Measurements from ENCODE around the gene P2RY12.

The P2RY12 gene

DNA sequence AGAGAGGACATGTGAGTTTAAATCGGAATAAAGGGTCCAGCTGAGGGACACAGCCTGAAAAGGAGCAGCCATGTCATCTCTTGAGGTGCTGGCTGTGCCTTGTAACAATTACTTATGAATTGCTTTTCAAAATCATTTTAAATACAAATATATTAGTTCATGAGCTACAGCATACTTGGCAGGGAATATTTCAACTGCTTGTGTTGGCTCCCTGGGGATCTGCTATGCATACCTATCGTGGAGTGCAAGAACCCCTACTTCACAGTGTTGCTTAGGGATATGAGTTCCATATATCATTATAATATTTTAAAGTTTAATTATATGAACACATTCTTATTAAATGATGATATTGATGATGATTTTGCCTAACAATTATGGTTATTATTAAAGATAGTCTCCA lies 87.1 kb downstream of the P2RY12 start:
- no peak overlapping the region for H3K4me3 ChIP-seq (ENCODE audit: control insufficient read depth, low read depth, low read length)
- DNase-seq (ENCODE audit: low read depth), result no peak
- TF ChIP-seq, protein P1, sequence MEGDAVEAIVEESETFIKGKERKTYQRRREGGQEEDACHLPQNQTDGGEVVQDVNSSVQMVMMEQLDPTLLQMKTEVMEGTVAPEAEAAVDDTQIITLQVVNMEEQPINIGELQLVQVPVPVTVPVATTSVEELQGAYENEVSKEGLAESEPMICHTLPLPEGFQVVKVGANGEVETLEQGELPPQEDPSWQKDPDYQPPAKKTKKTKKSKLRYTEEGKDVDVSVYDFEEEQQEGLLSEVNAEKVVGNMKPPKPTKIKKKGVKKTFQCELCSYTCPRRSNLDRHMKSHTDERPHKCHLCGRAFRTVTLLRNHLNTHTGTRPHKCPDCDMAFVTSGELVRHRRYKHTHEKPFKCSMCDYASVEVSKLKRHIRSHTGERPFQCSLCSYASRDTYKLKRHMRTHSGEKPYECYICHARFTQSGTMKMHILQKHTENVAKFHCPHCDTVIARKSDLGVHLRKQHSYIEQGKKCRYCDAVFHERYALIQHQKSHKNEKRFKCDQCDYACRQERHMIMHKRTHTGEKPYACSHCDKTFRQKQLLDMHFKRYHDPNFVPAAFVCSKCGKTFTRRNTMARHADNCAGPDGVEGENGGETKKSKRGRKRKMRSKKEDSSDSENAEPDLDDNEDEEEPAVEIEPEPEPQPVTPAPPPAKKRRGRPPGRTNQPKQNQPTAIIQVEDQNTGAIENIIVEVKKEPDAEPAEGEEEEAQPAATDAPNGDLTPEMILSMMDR (IDR thresholded peaks at IDR 0.05; ENCODE audit: control insufficient read depth, insufficient read depth, low read depth, low read length, missing control alignments), result no peak

DNA sequence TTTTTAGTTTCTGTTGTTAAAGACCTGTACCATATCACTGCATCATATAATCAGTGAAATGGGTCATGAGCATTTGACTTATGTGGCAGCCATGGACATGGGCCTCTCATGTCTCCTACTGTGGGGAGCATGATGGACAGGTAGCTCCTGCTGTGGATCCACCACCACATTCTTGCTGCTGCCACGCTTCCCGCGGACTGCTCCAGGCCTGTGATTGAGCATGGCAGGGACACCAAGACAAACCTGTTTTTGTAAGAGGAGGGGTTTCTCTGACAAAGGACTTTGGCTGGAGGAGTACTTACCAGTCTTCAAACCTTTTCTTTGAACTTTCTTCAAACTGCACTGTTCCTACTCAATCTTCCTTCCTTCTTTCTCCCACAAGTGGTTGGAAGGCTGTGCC lies 88.3 kb downstream of the P2RY12 start:
- no peak overlapping the region for H3K4me3 ChIP-seq (ENCODE audit: control insufficient read depth, low read depth, low read length)
- TF ChIP-seq, protein P1 (IDR thresholded peaks at IDR 0.05; ENCODE audit: control insufficient read depth, insufficient read depth, low read depth, low read length, missing control alignments), result no peak
- DNase-seq (ENCODE audit: low read depth), result no peak

DNA sequence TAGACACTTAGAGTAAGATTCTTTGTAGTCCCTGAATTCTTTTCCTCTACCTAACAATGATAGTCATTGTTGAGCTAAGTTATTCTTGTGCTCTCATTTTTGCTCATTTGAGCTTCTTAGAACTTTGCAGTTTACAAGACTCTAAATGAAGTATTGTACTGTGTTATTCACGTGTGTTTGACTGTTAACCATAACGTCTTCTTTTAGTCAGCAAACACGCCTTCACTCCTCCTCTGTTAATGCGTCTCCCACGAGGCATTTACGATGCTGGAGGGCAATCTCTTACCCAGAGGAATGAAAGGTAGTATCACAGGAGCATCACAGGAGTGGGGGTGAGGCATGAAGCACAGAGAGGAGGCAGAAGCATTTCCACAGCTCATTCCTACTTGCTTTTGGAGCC lies 91.4 kb downstream of the P2RY12 start:
- TF ChIP-seq, protein P1 (IDR thresholded peaks at IDR 0.05; ENCODE audit: control insufficient read depth, insufficient read depth, low read depth, low read length, missing control alignments), result no peak
- DNase-seq (ENCODE audit: low read depth), result no peak
- no peak overlapping the region for H3K4me3 ChIP-seq (ENCODE audit: control insufficient read depth, low read depth, low read length)

DNA sequence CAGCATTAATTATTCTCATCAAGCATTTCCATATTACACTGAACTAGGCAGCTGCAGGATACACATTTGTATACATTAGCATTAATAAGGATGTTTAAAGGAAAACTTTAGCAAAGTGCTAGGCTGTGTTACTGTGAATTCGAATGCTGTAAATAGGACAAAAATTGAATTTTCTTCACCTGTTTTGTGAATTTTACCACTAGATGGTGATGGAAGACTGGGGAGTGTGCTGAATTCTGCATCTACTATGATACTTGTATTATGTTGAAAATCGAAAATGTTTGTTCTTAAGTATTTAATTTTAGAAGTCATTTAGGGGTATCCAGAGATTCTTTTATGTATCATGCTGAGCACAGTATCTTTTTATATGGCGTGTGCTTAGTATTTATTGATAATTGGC lies 93.9 kb downstream of the P2RY12 start:
- TF ChIP-seq, protein P1 (IDR thresholded peaks at IDR 0.05; ENCODE audit: control insufficient read depth, insufficient read depth, low read depth, low read length, missing control alignments), result peak; percentile 62
- no peak overlapping the region for H3K4me3 ChIP-seq (ENCODE audit: control insufficient read depth, low read depth, low read length)
- DNase-seq (ENCODE audit: low read depth), result no peak

DNA sequence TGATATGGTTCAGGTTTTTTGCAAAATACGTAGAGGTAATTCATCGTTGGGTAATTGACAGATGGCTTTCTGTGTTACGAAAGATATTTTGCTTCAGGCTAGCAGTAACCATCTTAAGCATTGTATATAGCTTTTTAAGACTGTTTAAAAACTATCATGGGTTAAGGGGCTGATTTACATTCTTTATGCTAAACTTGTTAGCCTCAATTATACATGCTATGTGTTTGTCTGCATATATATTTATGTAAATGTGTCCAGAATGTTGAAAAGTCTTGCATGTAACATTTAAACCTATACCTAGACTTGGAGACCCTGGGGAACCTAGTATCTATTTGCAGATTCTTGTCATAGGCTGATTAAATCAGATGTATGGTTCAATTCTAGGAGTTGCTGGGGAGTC lies 95.1 kb downstream of the P2RY12 start:
- TF ChIP-seq, protein P1 (IDR thresholded peaks at IDR 0.05; ENCODE audit: control insufficient read depth, insufficient read depth, low read depth, low read length, missing control alignments), result no peak
- no peak overlapping the region for H3K4me3 ChIP-seq (ENCODE audit: control insufficient read depth, low read depth, low read length)
- no peak for DNase-seq (ENCODE audit: low read depth)
